Measurements from ENCODE around the gene ARHGAP36. TPM values are rescaled to one million over a fixed set of nuclear protein-coding genes. Genes with fewer than 3 reads are reported as not detected.

The ARHGAP36 gene
- polyA plus RNA-seq, 3 donors: not detected

DNA sequence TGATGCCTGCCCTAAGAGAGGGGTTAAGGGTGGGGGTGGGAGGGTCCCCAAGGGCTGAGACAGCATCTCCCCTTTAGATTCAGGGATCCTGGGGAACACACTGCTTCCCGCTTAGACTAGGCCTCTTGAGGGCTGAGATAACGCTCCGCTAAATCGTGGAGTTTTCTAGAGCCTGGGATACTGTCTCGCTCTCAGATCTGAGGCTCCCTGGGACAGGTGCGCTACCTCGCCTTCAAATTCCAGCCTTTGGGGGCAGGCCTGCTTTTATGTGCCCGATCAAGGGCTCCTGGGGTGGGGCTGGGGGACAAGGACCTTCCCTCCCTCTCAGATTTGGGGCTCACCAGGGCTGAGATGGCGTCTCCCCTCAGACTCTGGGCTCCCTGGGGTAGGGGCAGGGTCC, 440 bp upstream of the ARHGAP36 start:
- intact Hi-C loops (cut with micrococcal nuclease): no loop called here
- Histone ChIP-seq H2AFZ (ENCODE audit: insufficient read depth, low read depth, low read length, poor library complexity, severe bottlenecking) (no peak overlapping the region), H3K27ac (ENCODE audit: low read depth in 1 of 2, low read length in 2 of 2) (no peak overlapping the region), H3K79me2 (ENCODE audit: insufficient read depth, low read length) (no peaks in the 10 kb centered on the region), H3K9me3 (replicated peaks in 1 of 2; ENCODE audit: control insufficient read depth in 1 of 2, insufficient read depth in 1 of 2, low read length in 2 of 2) (no peaks in the 10 kb centered on the region), H3K4me2 (replicated peaks; ENCODE audit: extremely low read depth, low read length, poor library complexity, severe bottlenecking) (no peak overlapping the region), H3K36me3 (replicated peaks in 1 of 2; ENCODE audit: control insufficient read depth in 1 of 2, insufficient read depth in 2 of 2, low read length in 2 of 2) (no peaks in the 10 kb centered on the region), H4K20me1 (ENCODE audit: insufficient read depth, low read length) (no peaks in the 10 kb centered on the region), H3K4me3 (replicated peaks in 1 of 3; ENCODE audit: low read depth in 2 of 3, low read length in 3 of 3) (no peak overlapping the region), H3K9ac (ENCODE audit: insufficient read depth, low read length, poor library complexity, severe bottlenecking) (no peak overlapping the region), H3K4me1 (ENCODE audit: control insufficient read depth in 1 of 2, insufficient read depth in 2 of 2, low read length in 2 of 2) (no peaks in the 10 kb centered on the region), H3K27me3 (ENCODE audit: control insufficient read depth in 2 of 2, insufficient read depth in 2 of 2, low read length in 2 of 2) (peaks cover 21 to 43% of the 10 kb centered on the region in 2 donors)
- WGBS (ENCODE audit: insufficient coverage): no CpG with 5 or more reads among the region's 9 CpGs
- no peak overlapping the region for H3K27ac Mint-ChIP-seq
- H3K4me3 Mint-ChIP-seq: no peak overlapping the region
- H3K9me3 Mint-ChIP-seq: peaks cover 0 to 6% (median 0%) of the 10 kb centered on the region in 7 donors
- H3K27me3 Mint-ChIP-seq (ENCODE audit: low read depth in 3 of 3): peaks cover 14 to 41% (median 32%) of the 10 kb centered on the region in 3 donors
- no peak for DNase-seq
- TF ChIP-seq, protein P1, sequence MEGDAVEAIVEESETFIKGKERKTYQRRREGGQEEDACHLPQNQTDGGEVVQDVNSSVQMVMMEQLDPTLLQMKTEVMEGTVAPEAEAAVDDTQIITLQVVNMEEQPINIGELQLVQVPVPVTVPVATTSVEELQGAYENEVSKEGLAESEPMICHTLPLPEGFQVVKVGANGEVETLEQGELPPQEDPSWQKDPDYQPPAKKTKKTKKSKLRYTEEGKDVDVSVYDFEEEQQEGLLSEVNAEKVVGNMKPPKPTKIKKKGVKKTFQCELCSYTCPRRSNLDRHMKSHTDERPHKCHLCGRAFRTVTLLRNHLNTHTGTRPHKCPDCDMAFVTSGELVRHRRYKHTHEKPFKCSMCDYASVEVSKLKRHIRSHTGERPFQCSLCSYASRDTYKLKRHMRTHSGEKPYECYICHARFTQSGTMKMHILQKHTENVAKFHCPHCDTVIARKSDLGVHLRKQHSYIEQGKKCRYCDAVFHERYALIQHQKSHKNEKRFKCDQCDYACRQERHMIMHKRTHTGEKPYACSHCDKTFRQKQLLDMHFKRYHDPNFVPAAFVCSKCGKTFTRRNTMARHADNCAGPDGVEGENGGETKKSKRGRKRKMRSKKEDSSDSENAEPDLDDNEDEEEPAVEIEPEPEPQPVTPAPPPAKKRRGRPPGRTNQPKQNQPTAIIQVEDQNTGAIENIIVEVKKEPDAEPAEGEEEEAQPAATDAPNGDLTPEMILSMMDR (IDR thresholded peaks at IDR 0.05): no peak
- H3K4me1 Mint-ChIP-seq: no peaks in the 10 kb centered on the region
- H3K36me3 Mint-ChIP-seq: no peaks in the 10 kb centered on the region

DNA sequence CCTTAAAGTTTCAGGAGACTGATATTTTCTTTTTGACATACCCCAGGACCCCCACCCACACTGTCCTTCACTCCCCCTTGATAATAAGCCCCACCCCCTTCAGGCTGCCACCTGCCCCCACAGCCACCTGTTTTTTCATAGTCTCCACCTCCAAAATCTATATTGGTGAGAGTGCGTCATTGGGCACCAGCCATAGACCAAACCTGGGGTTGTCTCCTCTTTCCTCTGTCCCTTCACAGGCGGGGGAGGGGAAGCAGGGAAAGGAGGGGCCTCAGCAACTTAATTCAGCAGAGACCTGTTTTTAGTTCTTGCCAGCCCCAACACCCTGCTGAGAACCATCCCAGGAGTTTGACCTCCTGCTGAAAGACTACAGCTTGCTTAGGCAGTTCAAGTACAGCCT, 1.1 kb downstream of the ARHGAP36 start:
- H3K27me3 ChIP-seq (ENCODE audit: control insufficient read depth in 2 of 2, insufficient read depth in 2 of 2, low read length in 2 of 2): peaks cover 21 to 43% of the 10 kb centered on the region in 2 donors

More for the DNA sequence above, 1.1 kb downstream of the ARHGAP36 start:
- no peaks in the 10 kb centered on the region for H3K4me1 ChIP-seq (ENCODE audit: control insufficient read depth in 1 of 2, insufficient read depth in 2 of 2, low read length in 2 of 2)
- H3K4me3 Mint-ChIP-seq: peak overlapping the region in 1 of 2 donors; percentile 35
- H4K20me1 ChIP-seq (ENCODE audit: insufficient read depth, low read length): no peaks in the 10 kb centered on the region
- H3K9ac ChIP-seq (ENCODE audit: insufficient read depth, low read length, poor library complexity, severe bottlenecking): no peak overlapping the region
- H3K36me3 ChIP-seq (replicated peaks in 1 of 2; ENCODE audit: control insufficient read depth in 1 of 2, insufficient read depth in 2 of 2, low read length in 2 of 2): no peaks in the 10 kb centered on the region
- no peak overlapping the region for H3K27ac ChIP-seq (ENCODE audit: low read depth in 1 of 2, low read length in 2 of 2)
- WGBS (ENCODE audit: insufficient coverage): no CpG with 5 or more reads among the region's 2 CpGs
- H3K9me3 Mint-ChIP-seq: peaks cover 0 to 6% (median 0%) of the 10 kb centered on the region in 7 donors
- no peak overlapping the region for H3K4me2 ChIP-seq (replicated peaks; ENCODE audit: extremely low read depth, low read length, poor library complexity, severe bottlenecking)
- DNase-seq: no peak
- no peak overlapping the region for H2AFZ ChIP-seq (ENCODE audit: insufficient read depth, low read depth, low read length, poor library complexity, severe bottlenecking)
- H3K27ac Mint-ChIP-seq: no peak overlapping the region
- H3K4me1 Mint-ChIP-seq: no peaks in the 10 kb centered on the region
- no peak overlapping the region for H3K4me3 ChIP-seq (replicated peaks in 1 of 3; ENCODE audit: low read depth in 2 of 3, low read length in 3 of 3)
- TF ChIP-seq, protein P1 (IDR thresholded peaks at IDR 0.05): no peak
- intact Hi-C loops (cut with micrococcal nuclease): no loop called here
- H3K9me3 ChIP-seq (replicated peaks in 1 of 2; ENCODE audit: control insufficient read depth in 1 of 2, insufficient read depth in 1 of 2, low read length in 2 of 2): no peaks in the 10 kb centered on the region
- H3K79me2 ChIP-seq (ENCODE audit: insufficient read depth, low read length): no peaks in the 10 kb centered on the region
- H3K36me3 Mint-ChIP-seq: no peaks in the 10 kb centered on the region
- H3K27me3 Mint-ChIP-seq (ENCODE audit: low read depth in 3 of 3): peaks cover 15 to 42% (median 32%) of the 10 kb centered on the region in 3 donors

Data from CD14-positive monocyte (primary cell).